Uterus (tissue), 2 donors: ENCODE measurements around the gene DDX25.

Experiments used
- POLR2A ChIP-seq, 2 donors: fragments of 450-650 bp; IDR thresholded peaks; one replicate each; pipeline ENCODE4 v1.6.1; 2016; ENCODE audit warnings: antibody characterized with exemption in 2 of 2, mild to moderate bottlenecking in 1 of 2, moderate library complexity in 1 of 2
- TF ChIP-seq, protein P1 (sequence below), 4 experiments: fragments of 200-600 bp in 2 of 4; fragments of 450-650 bp in 2 of 4; sonication (generic) in 2 of 4; IDR thresholded peaks; one replicate each; pipeline ENCODE4 v1.5.1; 2016 to 2019; ENCODE audit warnings: antibody characterized with exemption in 4 of 4, mild to moderate bottlenecking in 2 of 4, moderate library complexity in 1 of 4

DNA sequence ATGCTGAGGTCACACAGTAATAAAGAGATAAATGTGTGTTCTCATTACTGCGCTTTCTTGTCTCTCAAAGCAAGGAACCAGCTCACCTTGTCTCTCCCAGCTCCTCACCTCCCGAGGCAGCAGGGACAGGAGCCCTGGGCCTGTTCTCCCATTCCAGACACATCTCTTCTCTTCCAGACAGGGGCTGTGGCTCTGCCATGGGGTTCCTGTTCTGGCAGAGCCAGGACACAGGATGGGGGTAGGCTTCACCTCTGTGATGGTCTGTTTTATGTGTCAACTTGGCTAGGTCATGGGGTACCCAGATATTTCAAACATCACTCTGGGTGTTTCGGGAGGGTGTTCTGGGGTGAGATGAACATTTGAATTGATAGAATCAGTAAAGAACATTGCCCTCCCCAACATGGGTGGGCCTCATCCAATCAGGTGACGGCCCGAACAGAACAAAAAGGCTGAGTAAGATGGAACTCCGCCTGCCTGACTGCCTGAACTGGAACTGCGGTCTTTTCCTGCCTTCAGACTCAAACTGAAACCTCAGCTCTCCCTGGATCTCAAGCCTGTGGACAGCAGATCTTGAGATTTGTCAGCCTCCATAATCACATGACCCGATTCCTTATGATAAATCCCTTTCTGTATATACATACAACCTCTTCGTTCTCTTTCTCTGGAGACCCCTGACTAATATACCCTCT is 39.5 kb downstream of the DDX25 start:
- TF ChIP-seq, protein P1, sequence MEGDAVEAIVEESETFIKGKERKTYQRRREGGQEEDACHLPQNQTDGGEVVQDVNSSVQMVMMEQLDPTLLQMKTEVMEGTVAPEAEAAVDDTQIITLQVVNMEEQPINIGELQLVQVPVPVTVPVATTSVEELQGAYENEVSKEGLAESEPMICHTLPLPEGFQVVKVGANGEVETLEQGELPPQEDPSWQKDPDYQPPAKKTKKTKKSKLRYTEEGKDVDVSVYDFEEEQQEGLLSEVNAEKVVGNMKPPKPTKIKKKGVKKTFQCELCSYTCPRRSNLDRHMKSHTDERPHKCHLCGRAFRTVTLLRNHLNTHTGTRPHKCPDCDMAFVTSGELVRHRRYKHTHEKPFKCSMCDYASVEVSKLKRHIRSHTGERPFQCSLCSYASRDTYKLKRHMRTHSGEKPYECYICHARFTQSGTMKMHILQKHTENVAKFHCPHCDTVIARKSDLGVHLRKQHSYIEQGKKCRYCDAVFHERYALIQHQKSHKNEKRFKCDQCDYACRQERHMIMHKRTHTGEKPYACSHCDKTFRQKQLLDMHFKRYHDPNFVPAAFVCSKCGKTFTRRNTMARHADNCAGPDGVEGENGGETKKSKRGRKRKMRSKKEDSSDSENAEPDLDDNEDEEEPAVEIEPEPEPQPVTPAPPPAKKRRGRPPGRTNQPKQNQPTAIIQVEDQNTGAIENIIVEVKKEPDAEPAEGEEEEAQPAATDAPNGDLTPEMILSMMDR (IDR thresholded peaks at IDR 0.05): no peak
- TF ChIP-seq POLR2A (IDR thresholded peaks at IDR 0.05): no peak
